ENCODE measurements around the gene NTRK3.
"Not testable (repeated sequence)": the region's sequence is repeated elsewhere in the genome, so short reads cannot be mapped to it uniquely, and the experiment has no call there.

NTRK3 gene

GRCh38 chr15:87874896-87875711 lies 381.4 kb downstream of the NTRK3 start:
- no peak for DNase-seq (ENCODE audit: low read depth)

GRCh38 chr15:87873516-87873915 lies 383.0 kb downstream of the NTRK3 start:
- DNase-seq (ENCODE audit: low read depth), result no peak

- DNase-seq (ENCODE audit: low read depth), result no peak
Observed at GRCh38 chr15:87871731-87872320, 384.7 kb downstream of the NTRK3 start.

GRCh38 chr15:87871258-87871681 lies 385.3 kb downstream of the NTRK3 start:
- no peak for DNase-seq (ENCODE audit: low read depth)

GRCh38 chr15:87866961-87867360 lies 389.6 kb downstream of the NTRK3 start:
- no peak for DNase-seq (ENCODE audit: low read depth)

GRCh38 chr15:87863152-87863551 lies 393.4 kb downstream of the NTRK3 start:
- no peak for DNase-seq (ENCODE audit: low read depth)

GRCh38 chr15:87860743-87861142 lies 395.8 kb downstream of the NTRK3 start:
- no peak for DNase-seq (ENCODE audit: low read depth)

- DNase-seq (ENCODE audit: low read depth), result no peak
Observed at GRCh38 chr15:87858651-87859050, 397.9 kb downstream of the NTRK3 start.

- DNase-seq (ENCODE audit: low read depth), result no peak
Observed at GRCh38 chr15:87851497-87851896, 405.0 kb downstream of the NTRK3 start.

GRCh38 chr15:87850916-87851315 lies 405.6 kb downstream of the NTRK3 start:
- no peak for DNase-seq (ENCODE audit: low read depth)

GRCh38 chr15:87849181-87849580 lies 407.4 kb downstream of the NTRK3 start:
- DNase-seq (ENCODE audit: low read depth), result no peak

- no peak for DNase-seq (ENCODE audit: low read depth)
Observed at GRCh38 chr15:87848012-87848411, 408.5 kb downstream of the NTRK3 start.

- DNase-seq (ENCODE audit: low read depth), result no peak
Observed at GRCh38 chr15:87846746-87847145, 409.8 kb downstream of the NTRK3 start.

GRCh38 chr15:87843312-87843711 lies 413.2 kb downstream of the NTRK3 start:
- DNase-seq (ENCODE audit: low read depth), result no peak

- DNase-seq (ENCODE audit: low read depth), result no peak
Observed at GRCh38 chr15:87841426-87841998, 415.0 kb downstream of the NTRK3 start.

GRCh38 chr15:87835830-87836229 lies 420.7 kb downstream of the NTRK3 start:
- DNase-seq (ENCODE audit: low read depth), result not testable (repeated sequence)

GRCh38 chr15:87833333-87833732 lies 423.2 kb downstream of the NTRK3 start:
- DNase-seq (ENCODE audit: low read depth), result not testable (repeated sequence)

GRCh38 chr15:87829332-87830050 lies 427.0 kb downstream of the NTRK3 start:
- DNase-seq (ENCODE audit: low read depth), result no peak

GRCh38 chr15:87828608-87829007 lies 427.9 kb downstream of the NTRK3 start:
- no peak for DNase-seq (ENCODE audit: low read depth)

GRCh38 chr15:87827131-87827530 lies 429.4 kb downstream of the NTRK3 start:
- DNase-seq (ENCODE audit: low read depth), result no peak

- DNase-seq (ENCODE audit: low read depth), result no peak
Observed at GRCh38 chr15:87826119-87826747, 430.3 kb downstream of the NTRK3 start.

- DNase-seq (ENCODE audit: low read depth), result no peak
Observed at GRCh38 chr15:87818756-87819155, 437.8 kb downstream of the NTRK3 start.
